Measurements from ENCODE around the gene SCPEP1.

The SCPEP1 gene

DNA sequence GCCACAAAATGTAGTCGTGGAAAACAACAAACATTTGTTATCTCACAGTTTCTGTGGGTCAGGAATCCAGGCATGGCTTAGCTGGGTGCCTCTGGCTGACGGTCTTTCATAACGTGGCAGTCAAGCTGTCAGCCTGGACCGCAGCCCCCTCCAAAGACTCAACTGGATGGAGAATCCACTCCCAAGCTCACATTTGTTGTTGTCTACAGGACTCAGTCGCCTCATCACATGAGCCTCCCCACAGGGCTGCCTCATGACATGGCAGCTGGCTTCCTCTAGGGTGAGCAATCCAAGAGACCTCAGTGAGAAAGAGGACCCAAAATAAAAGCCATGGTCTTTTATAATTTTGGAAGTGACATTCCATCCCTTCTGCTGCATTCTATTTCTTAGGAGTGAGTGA, 72.4 kb downstream of the SCPEP1 start:
- Histone ChIP-seq H3K36me3 (no peaks in the 10 kb centered on the region; the same call in 1 of the 2 replicates), H3K27ac (no peak overlapping the region), H3K4me3 (ENCODE audit: low read depth, low read length) (no peak overlapping the region), H3K9me3 (ENCODE audit: severe bottlenecking) (no peaks in the 10 kb centered on the region), H3K27me3 (ENCODE audit: insufficient read depth, low read depth, severe bottlenecking) (no peaks in the 10 kb centered on the region)
- DNase-seq: no peak
- TF ChIP-seq CTCF (IDR thresholded peaks at IDR 0.05; ENCODE audit: low read depth, low read length): no peak

DNA sequence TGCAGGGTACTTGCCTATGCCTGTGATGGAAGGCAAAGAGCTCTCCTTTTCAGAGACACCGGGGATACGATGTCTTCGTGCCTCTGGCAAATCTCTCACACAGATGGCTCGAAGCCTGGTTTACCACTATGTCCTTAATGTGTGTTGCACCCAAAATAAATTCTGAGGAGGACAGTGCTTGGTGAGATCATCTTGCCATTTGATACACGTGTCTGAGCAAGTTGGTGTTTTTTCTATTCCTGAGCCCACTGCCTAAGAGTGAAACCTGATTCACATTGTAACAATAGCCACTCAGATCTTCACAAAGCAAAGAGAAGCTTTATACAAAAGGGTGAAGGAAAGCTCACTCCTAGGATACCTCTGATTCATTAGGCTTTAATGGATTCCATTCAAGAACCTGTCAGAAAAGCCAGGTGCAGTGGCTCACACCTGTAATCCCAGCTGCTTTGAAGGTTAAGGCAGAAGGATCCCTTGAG, 74.0 kb downstream of the SCPEP1 start:
- no peak for TF ChIP-seq CTCF (IDR thresholded peaks at IDR 0.05; ENCODE audit: low read depth, low read length)
- no peaks in the 10 kb centered on the region for H3K9me3 ChIP-seq (ENCODE audit: severe bottlenecking)
- H3K4me3 ChIP-seq (ENCODE audit: low read depth, low read length): no peak overlapping the region
- H3K27me3 ChIP-seq (ENCODE audit: insufficient read depth, low read depth, severe bottlenecking): no peaks in the 10 kb centered on the region
- DNase-seq: no peak
- no peak overlapping the region for H3K27ac ChIP-seq
- no peaks in the 10 kb centered on the region; the same call in 1 of the 2 replicates for H3K36me3 ChIP-seq

All from WERI-Rb-1 (cell line).